ENCODE results near the gene TUT4. TPM values are rescaled to one million over a fixed set of nuclear protein-coding genes. Genes with fewer than 3 reads are reported as not detected.

Gene TUT4
- total RNA-seq, 1 donor from 2014 or later, result 36.2 TPM

- intact Hi-C loops (cut with DNase I), result no loop called here
- no peaks in the 10 kb centered on the region for H3K9me3 ChIP-seq
- H3K4me3 ChIP-seq, result no peak overlapping the region
- TF ChIP-seq CTCF (IDR thresholded peaks at IDR 0.05), result no peak
- no peaks in the 10 kb centered on the region for H3K36me3 ChIP-seq
- H3K27me3 ChIP-seq, result no peaks in the 10 kb centered on the region
- no peaks in the 10 kb centered on the region for H3K4me1 ChIP-seq
- no peak for DNase-seq (ENCODE audit: low spot score in 2 of 2)
- H3K27ac ChIP-seq, result no peak overlapping the region
These were observed 49.2 kb downstream of the TUT4 start for GRCh38 chr1:52503706-52504105.

- Histone ChIP-seq H3K36me3 (no peaks in the 10 kb centered on the region), H3K27me3 (no peaks in the 10 kb centered on the region), H3K9me3 (no peaks in the 10 kb centered on the region), H3K27ac (no peak overlapping the region), H3K4me3 (no peak overlapping the region), H3K4me1 (no peaks in the 10 kb centered on the region)
- intact Hi-C loops (cut with DNase I), result no loop called here
- DNase-seq (ENCODE audit: low spot score in 2 of 2), result no peak
- TF ChIP-seq CTCF (IDR thresholded peaks at IDR 0.05), result no peak
These were observed 50.1 kb downstream of the TUT4 start for GRCh38 chr1:52502789-52503188.

GRCh38 chr1:52487632-52488031 lies 65.3 kb downstream of the TUT4 start:
- no peak overlapping the region for H3K27ac ChIP-seq
- H3K4me1 ChIP-seq, result no peaks in the 10 kb centered on the region
- no peak for TF ChIP-seq CTCF (IDR thresholded peaks at IDR 0.05)
- H3K36me3 ChIP-seq, result peaks cover 0 to 5% of the 10 kb centered on the region in 2 donors
- H3K9me3 ChIP-seq, result no peaks in the 10 kb centered on the region
- DNase-seq (ENCODE audit: low spot score in 2 of 2), result no peak
- no peak overlapping the region for H3K4me3 ChIP-seq
- intact Hi-C loops (cut with DNase I), result no loop called here
- H3K27me3 ChIP-seq, result no peaks in the 10 kb centered on the region

GRCh38 chr1:52482326-52483004 lies 70.4 kb downstream of the TUT4 start:
- no peak for TF ChIP-seq CTCF (IDR thresholded peaks at IDR 0.05)
- Histone ChIP-seq H3K27me3 (no peaks in the 10 kb centered on the region), H3K9me3 (no peaks in the 10 kb centered on the region), H3K4me1 (no peaks in the 10 kb centered on the region), H3K36me3 (peaks cover 5 to 8% of the 10 kb centered on the region in 2 donors), H3K27ac (no peak overlapping the region), H3K4me3 (no peak overlapping the region)
- DNase-seq (ENCODE audit: low spot score in 2 of 2), result no peak
- intact Hi-C loops (cut with DNase I), result no loop called here

- Histone ChIP-seq H3K4me1 (no peaks in the 10 kb centered on the region), H3K9me3 (no peaks in the 10 kb centered on the region), H3K27me3 (no peaks in the 10 kb centered on the region), H3K36me3 (peaks cover 0 to 8% of the 10 kb centered on the region in 2 donors), H3K4me3 (no peak overlapping the region), H3K27ac (no peak overlapping the region)
- intact Hi-C loops (cut with DNase I), result no loop called here
- no peak for TF ChIP-seq CTCF (IDR thresholded peaks at IDR 0.05)
- no peak for DNase-seq (ENCODE audit: low spot score in 2 of 2)
These were observed 73.8 kb downstream of the TUT4 start for GRCh38 chr1:52479076-52479475.

- H3K27me3 ChIP-seq, result no peaks in the 10 kb centered on the region
- no peak overlapping the region for H3K4me3 ChIP-seq
- TF ChIP-seq CTCF (IDR thresholded peaks at IDR 0.05), result no peak
- DNase-seq (ENCODE audit: low spot score in 2 of 2), result no peak
- no peaks in the 10 kb centered on the region for H3K9me3 ChIP-seq
- H3K27ac ChIP-seq, result no peak overlapping the region
- H3K36me3 ChIP-seq, result peaks cover 0 to 8% of the 10 kb centered on the region in 2 donors
- intact Hi-C loops (cut with DNase I), result no loop called here
- no peaks in the 10 kb centered on the region for H3K4me1 ChIP-seq
These were observed 75.0 kb downstream of the TUT4 start for GRCh38 chr1:52477876-52478275.

All from ascending aorta (tissue), 2 donors.